ENCODE results near the gene TMEM234.

DNA sequence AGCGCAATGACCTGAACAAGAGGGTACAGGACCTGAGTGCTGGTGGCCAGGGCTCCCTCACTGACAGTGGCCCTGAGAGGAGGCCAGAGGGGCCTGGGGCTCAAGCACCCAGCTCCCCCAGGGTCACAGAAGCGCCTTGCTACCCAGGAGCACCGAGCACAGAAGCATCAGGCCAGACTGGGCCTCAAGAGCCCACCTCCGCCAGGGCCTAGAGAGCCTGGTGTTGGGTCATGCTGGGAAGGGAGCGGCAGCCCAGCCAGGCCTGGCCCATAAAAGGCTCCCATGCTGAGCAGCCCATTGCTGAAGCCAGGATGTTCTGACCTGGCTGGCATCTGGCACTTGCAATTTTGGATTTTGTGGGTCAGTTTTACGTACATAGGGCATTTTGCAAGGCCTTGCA, 27.2 kb downstream of the TMEM234 start:
- TF ChIP-seq, protein P1, sequence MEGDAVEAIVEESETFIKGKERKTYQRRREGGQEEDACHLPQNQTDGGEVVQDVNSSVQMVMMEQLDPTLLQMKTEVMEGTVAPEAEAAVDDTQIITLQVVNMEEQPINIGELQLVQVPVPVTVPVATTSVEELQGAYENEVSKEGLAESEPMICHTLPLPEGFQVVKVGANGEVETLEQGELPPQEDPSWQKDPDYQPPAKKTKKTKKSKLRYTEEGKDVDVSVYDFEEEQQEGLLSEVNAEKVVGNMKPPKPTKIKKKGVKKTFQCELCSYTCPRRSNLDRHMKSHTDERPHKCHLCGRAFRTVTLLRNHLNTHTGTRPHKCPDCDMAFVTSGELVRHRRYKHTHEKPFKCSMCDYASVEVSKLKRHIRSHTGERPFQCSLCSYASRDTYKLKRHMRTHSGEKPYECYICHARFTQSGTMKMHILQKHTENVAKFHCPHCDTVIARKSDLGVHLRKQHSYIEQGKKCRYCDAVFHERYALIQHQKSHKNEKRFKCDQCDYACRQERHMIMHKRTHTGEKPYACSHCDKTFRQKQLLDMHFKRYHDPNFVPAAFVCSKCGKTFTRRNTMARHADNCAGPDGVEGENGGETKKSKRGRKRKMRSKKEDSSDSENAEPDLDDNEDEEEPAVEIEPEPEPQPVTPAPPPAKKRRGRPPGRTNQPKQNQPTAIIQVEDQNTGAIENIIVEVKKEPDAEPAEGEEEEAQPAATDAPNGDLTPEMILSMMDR (IDR thresholded peaks at IDR 0.05) = no peak
- no peak for TF ChIP-seq POLR2A (IDR thresholded peaks at IDR 0.05)

All from suprapubic skin (tissue), 3 donors.